Measurements from ENCODE around the gene WDR86. TPM values are rescaled to one million over a fixed set of nuclear protein-coding genes. Genes with fewer than 3 reads are reported as not detected.

WDR86 gene
- total RNA-seq, 1 experiment from 2014 or later, result 0.39 TPM

DNA sequence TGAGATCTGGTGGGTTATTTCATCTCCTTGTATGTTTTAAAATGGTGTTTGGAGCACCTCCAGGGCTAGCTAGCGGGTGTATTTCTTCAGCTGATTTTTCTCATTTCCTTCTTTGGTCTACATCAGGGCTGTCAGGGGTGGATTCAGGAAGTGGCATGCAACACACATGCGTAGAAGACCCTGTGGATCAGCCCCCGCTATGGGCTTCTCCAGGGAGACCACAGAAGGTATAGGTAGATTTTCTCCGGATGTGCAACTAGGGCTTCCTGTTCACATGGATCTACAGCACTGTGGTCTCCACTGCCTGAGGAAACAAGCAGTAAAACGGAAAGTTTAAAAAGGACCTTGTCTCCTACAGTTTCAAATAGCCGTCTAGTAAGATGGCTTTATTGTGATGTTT is 57.9 kb downstream of the WDR86 start:
- Histone ChIP-seq H3K36me3 (peaks cover 71% of the 10 kb centered on the region), H3K4me3 (no peak overlapping the region), H3K9me3 (replicated peaks) (no peaks in the 10 kb centered on the region), H3K27me3 (replicated peaks) (no peaks in the 10 kb centered on the region), H3K4me1 (replicated peaks) (peaks cover 3% of the 10 kb centered on the region; the same call in 1 of the 2 replicates), H3K27ac (no peak overlapping the region)
- no peak for DNase-seq (ENCODE audit: low read depth in 1 of 2, low spot score in 2 of 2)

DNA sequence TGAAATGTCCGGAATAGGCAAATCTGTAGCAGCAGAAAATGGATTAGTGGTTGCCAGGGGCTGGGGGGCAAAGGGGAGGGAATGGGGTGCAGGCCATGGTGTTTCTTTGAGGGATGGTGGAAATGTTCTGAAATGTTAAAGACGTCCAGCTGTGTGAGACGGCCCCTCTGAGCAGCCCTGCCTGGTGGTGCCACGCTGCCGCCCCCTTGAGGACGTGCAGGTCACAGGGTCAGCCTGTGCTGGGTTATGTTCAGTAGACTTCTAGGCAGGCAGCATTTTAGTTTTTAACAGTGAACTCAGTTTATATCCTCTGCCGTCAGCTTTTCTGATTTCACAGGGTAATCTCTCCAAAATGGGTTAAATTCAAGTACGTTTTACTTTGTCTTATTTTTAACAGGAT is 58.8 kb downstream of the WDR86 start:
- Histone ChIP-seq H3K27me3 (replicated peaks) (no peaks in the 10 kb centered on the region), H3K36me3 (peaks cover 67% of the 10 kb centered on the region), H3K9me3 (replicated peaks) (no peaks in the 10 kb centered on the region), H3K27ac (no peak overlapping the region), H3K4me3 (no peak overlapping the region), H3K4me1 (replicated peaks) (peaks cover 3% of the 10 kb centered on the region; the same call in 1 of the 2 replicates)
- no peak for DNase-seq (ENCODE audit: low read depth in 1 of 2, low spot score in 2 of 2)

DNA sequence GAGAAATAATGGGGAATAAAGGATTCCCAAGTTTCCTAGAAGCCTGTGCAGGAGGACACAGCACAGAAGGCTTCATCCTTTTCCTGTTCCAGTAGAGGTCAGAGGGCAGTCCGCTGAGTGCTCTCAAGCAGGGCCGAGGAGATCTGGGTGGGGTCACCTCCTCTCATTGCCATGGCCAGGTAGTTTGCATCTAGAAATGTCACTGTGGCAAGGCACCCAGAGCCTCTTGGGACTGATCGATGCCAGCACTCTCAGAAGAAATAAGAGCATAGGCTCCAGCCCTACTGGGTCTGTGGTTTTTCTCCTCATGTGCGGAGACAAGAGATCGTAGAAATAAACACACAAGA is 60.4 kb downstream of the WDR86 start:
- H3K4me1 ChIP-seq (replicated peaks), result peaks cover 3% of the 10 kb centered on the region; the same call in 1 of the 2 replicates
- DNase-seq (ENCODE audit: low read depth in 1 of 2, low spot score in 2 of 2), result no peak
- H3K27me3 ChIP-seq (replicated peaks), result no peaks in the 10 kb centered on the region
- H3K4me3 ChIP-seq, result no peak overlapping the region
- no peaks in the 10 kb centered on the region for H3K9me3 ChIP-seq (replicated peaks)
- peaks cover 65% of the 10 kb centered on the region for H3K36me3 ChIP-seq
- H3K27ac ChIP-seq, result no peak overlapping the region

DNA sequence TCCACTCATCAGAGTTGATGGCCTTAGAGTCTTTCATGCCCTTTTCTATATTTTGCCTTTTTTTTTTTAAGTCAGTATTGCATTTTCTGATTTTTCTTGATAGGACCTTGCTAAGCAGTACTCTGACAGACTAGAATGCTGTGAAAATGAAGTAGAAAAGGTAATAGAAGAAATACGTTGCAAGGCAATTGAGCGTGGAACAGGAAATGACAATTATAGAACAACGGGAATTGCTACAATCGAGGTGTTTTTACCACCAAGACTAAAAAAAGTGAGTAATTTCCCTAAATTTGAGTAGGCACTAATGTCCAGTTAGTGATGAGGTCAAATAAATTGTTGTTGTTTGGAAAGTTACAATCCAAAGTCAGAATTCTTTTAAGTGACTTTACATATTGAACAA is 60.9 kb downstream of the WDR86 start:
- H3K36me3 ChIP-seq, result peaks cover 65% of the 10 kb centered on the region
- no peak for DNase-seq (ENCODE audit: low read depth in 1 of 2, low spot score in 2 of 2)
- no peak overlapping the region for H3K27ac ChIP-seq
- H3K4me3 ChIP-seq, result no peak overlapping the region
- H3K27me3 ChIP-seq (replicated peaks), result no peaks in the 10 kb centered on the region
- no peaks in the 10 kb centered on the region for H3K9me3 ChIP-seq (replicated peaks)
- H3K4me1 ChIP-seq (replicated peaks), result peaks cover 3% of the 10 kb centered on the region; the same call in 1 of the 2 replicates

DNA sequence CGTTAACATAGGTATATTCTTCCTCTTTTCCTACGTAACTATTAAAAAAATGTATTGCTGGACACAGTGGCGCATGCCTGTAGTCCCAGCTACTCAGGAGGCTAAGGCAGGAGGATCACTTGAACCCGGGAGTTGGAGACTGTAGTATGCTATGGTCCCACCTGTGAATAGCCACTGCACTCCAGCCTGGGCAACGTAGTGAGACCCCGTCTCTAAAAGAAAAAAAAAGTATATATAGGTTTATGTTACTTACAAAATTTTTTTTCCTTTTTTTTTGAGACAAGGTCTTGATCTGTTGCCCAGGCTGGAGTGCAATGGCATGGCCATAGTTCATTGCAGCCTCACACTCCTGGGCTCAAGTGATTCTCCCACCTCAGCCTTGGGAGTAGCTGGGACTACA is 62.6 kb downstream of the WDR86 start:
- H3K27ac ChIP-seq, result no peak overlapping the region
- no peaks in the 10 kb centered on the region for H3K27me3 ChIP-seq (replicated peaks)
- DNase-seq (ENCODE audit: low read depth in 1 of 2, low spot score in 2 of 2), result no peak
- H3K36me3 ChIP-seq, result peaks cover 51% of the 10 kb centered on the region
- H3K9me3 ChIP-seq (replicated peaks), result no peaks in the 10 kb centered on the region
- peaks cover 8% of the 10 kb centered on the region; the same call in 1 of the 2 replicates for H3K4me1 ChIP-seq (replicated peaks)
- H3K4me3 ChIP-seq, result no peak overlapping the region

DNA sequence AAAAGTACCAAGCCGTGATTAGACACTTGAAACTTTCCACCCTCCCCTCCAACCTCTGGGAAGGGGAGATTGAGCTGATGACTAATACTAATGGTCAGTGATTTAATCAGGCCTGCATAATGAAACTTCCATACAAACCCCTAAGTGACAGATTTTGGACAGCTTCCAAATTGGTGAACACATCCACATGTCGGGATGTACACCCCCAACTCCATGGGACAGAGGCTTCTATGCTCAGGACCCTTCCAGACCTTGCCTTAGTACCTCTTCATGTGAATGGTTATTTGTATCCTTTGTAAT is 63.4 kb downstream of the WDR86 start:
- DNase-seq (ENCODE audit: low read depth in 1 of 2, low spot score in 2 of 2), result no peak
- Histone ChIP-seq H3K4me3 (no peak overlapping the region), H3K9me3 (replicated peaks) (no peaks in the 10 kb centered on the region), H3K4me1 (replicated peaks) (peaks cover 8% of the 10 kb centered on the region; the same call in 1 of the 2 replicates), H3K27me3 (replicated peaks) (no peaks in the 10 kb centered on the region), H3K36me3 (peaks cover 43% of the 10 kb centered on the region), H3K27ac (no peak overlapping the region)

DNA sequence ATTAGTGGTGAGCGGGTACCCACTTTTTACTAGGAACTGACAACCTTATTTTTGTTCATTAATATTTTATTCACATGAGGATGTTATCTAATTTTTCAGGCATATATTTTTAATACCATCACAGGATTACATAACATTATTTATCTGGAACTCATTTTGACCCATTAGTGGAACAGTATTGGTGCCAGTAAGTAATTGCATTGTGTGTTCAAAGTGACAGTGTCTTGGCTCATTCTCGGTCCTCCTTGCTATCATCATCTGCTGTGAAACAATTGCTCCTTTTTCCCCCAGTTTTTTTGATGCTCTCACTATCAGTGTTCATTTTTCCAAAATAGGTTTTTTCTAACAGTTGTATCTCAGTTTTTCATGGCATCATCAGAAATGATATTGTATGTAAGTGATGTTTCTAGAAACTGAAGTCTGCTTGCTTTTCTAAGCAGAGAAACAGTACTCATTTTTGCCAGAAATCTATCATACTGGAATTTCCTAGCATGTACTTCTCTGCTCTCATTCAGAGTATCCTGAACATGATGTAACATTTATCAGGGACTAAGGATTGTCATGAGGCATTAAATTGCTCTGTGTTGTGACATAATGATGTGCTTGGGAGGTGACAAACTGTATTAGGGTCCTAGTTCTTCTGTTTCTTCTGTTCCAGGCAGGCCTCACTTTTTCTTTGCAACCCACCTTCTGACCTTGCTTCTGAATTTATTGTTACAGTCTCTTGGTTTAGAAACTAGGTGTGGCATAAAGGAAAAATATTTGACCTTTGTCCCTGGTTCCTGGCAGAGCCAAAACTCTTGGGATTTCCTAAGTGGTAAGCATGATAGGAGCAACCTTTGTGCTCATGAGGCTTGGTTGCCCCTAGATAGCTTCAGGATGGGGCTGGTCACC is 64.0 kb downstream of the WDR86 start:
- no peak overlapping the region for H3K27ac ChIP-seq
- H3K27me3 ChIP-seq (replicated peaks), result no peaks in the 10 kb centered on the region
- H3K4me3 ChIP-seq, result no peak overlapping the region

DNA sequence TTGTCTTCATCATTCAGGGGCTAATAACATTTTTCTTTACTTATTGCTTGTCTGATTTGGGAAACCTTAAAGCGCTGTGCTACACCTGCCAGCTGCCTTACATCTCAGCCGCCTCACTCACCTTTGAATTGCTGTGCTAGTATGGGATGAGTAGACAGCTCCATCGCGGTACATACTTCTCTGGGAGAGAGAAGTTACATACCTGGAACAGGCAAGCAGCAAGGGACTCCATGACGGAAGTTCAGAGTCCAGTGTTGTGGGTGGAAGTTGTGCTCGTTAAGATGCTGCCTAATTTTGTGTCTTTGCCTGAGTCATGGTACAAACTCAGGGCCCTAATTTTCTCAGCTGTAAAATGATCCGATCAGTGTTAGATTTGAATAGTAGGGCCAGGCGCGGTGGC is 66.3 kb downstream of the WDR86 start:
- H3K27ac ChIP-seq, result no peak overlapping the region
- DNase-seq (ENCODE audit: low read depth in 1 of 2, low spot score in 2 of 2), result peak in 1 of 2 experiments; percentile 4
- no peaks in the 10 kb centered on the region for H3K27me3 ChIP-seq (replicated peaks)
- no peaks in the 10 kb centered on the region for H3K9me3 ChIP-seq (replicated peaks)
- H3K4me3 ChIP-seq, result no peak overlapping the region
- H3K36me3 ChIP-seq, result peaks cover 25% of the 10 kb centered on the region
- H3K4me1 ChIP-seq (replicated peaks), result peaks cover 8% of the 10 kb centered on the region; the same call in 1 of the 2 replicates

More for the DNA sequence above, 64.0 kb downstream of the WDR86 start:
- DNase-seq (ENCODE audit: low read depth in 1 of 2, low spot score in 2 of 2), result no peak
- H3K4me1 ChIP-seq (replicated peaks), result peaks cover 11% of the 10 kb centered on the region; the same call in 1 of the 2 replicates
- peaks cover 37% of the 10 kb centered on the region for H3K36me3 ChIP-seq
- H3K9me3 ChIP-seq (replicated peaks), result no peaks in the 10 kb centered on the region

DNA sequence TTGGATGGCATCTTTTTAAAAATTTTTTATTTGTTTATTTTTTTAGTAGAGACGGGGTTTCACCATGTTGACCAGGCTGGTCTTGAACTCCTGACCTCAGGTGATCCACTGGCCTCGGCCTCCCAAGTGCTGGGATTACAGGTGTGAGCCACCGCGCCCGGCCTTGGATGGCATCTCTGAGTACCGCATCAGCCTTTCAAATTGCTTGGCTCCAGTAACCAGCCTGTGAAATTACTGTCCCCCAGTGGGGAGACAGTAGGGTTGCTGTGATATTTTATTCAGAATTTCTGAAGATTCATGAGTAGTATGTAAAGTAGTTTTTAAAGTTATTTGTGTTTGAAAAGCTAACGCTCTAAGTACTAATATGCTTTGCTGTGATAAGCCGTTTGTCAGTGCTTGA is 67.0 kb downstream of the WDR86 start:
- Histone ChIP-seq H3K9me3 (replicated peaks) (no peaks in the 10 kb centered on the region), H3K27me3 (replicated peaks) (no peaks in the 10 kb centered on the region), H3K36me3 (peaks cover 21% of the 10 kb centered on the region), H3K27ac (no peak overlapping the region), H3K4me3 (peak overlapping the region; percentile 79), H3K4me1 (replicated peaks) (peaks cover 8% of the 10 kb centered on the region; the same call in 1 of the 2 replicates)
- DNase-seq (ENCODE audit: low read depth in 1 of 2, low spot score in 2 of 2), result peak; percentile 14 to 16

DNA sequence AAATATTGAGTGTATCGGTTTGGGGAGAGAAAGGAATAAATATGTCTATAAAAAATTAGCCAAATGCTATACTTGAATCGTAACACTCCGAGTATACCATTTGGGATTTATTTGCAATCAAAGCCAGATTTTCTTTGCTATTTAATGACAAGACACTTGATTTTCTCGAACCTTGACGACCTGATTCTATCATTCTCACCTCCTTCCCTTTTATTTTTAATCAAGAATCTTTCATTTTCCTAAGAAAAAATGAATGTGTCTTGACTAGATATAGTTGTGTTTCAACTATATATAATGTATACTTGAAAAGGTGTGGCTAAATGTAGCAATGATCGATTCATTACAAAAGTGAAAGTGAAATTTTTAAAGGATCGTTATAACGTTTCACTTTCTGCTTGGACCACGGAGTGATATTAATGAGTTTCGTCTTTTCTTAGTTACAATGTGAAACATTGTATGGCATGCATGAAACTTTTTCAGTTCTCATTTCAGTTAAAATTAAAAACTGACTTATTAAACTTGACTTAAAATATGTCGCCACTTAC is 67.7 kb downstream of the WDR86 start:
- Histone ChIP-seq H3K27ac (no peak overlapping the region), H3K36me3 (peaks cover 17% of the 10 kb centered on the region), H3K9me3 (replicated peaks) (no peaks in the 10 kb centered on the region), H3K27me3 (replicated peaks) (no peaks in the 10 kb centered on the region), H3K4me3 (peak overlapping the region; percentile 79), H3K4me1 (replicated peaks) (peaks cover 8% of the 10 kb centered on the region; the same call in 1 of the 2 replicates)
- peak in 1 of 2 experiments; percentile 14 for DNase-seq (ENCODE audit: low read depth in 1 of 2, low spot score in 2 of 2)

DNA sequence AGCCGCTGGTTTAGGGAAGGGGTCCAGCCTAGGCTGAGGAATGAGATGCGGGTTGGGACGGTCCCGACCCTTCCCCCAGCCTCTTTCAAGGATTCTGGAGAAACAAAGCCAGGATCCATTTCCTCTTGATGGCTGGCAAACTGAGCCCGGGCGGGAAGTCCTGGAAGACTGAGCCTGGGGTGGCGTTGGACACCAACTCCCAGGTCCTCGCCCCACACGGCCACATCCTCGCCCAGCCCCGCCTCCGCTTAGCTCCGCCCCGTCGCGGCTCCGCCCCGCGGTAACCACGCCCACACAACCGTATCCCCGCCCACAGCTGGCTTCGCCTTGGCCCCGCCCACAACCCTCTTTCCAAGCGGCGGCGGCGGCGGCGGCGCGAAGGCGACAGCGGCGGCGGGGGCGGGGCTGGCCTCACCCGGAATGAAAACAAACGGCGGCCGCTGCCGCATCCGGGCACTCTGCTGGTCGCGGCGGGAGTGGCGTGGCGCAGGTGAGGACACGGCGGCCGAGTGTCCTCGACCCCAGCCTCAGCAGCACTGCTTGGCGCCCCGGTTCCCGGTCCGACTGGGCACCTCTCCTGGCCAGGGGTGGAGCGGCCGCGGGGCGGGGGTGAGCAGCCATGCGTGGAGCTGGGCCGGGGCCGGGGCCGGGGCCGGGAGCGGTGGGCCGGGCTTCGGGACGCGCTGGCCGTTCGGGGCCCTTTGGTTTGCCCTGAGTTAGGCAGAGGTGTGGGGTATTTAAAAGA is 68.3 kb downstream of the WDR86 start, which contains the start of gene NUB1:
Gene NUB1 (plus strand): TSS at position 456 of the 745 bp plus-strand sequence. CDS start 3,538 bp downstream, outside the sequence.
- peaks cover 17% of the 10 kb centered on the region for H3K36me3 ChIP-seq
- H3K27me3 ChIP-seq (replicated peaks), result no peaks in the 10 kb centered on the region
- peaks cover 8% of the 10 kb centered on the region; the same call in 1 of the 2 replicates for H3K4me1 ChIP-seq (replicated peaks)
- peak within 1 kb of the TSS; percentile 79 for H3K4me3 ChIP-seq
- DNase-seq (ENCODE audit: low read depth in 1 of 2, low spot score in 2 of 2), result peak; percentile 90
- no peak within 1 kb of the TSS for H3K27ac ChIP-seq
- H3K9me3 ChIP-seq (replicated peaks), result no peaks in the 10 kb centered on the region

DNA sequence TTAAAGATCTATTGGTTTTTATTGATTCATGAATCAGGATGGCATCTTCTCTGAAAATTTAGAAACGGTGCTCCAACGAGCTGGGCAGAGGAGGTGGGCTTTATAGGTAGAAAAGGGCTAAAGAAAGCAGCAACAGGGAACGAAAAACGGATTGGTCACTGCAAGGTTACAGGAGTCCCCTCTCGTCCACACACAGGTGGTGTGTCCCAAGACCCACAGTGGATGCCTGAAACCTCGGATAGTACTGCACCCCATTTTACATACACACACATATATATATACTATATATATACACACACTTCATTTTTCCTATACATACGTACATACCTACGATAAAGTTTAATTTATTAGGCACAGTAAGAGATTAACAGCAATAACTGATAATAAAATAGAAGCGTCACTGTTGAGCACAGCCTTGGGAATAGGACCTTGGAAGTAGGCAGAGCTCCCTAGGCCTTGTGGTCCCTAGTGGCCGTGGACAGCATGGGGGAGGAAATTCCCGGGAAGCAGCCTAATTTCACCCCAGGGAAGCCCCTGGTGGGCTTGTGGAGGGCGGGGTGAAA is 69.0 kb downstream of the WDR86 start:
- DNase-seq (ENCODE audit: low read depth in 1 of 2, low spot score in 2 of 2), result peak in 1 of 2 experiments; percentile 9
- H3K27me3 ChIP-seq (replicated peaks), result no peaks in the 10 kb centered on the region
- H3K4me3 ChIP-seq, result peak overlapping the region; percentile 79
- peaks cover 10% of the 10 kb centered on the region for H3K36me3 ChIP-seq
- H3K4me1 ChIP-seq (replicated peaks), result peaks cover 8% of the 10 kb centered on the region; the same call in 1 of the 2 replicates
- H3K9me3 ChIP-seq (replicated peaks), result no peaks in the 10 kb centered on the region
- H3K27ac ChIP-seq, result no peak overlapping the region

DNA sequence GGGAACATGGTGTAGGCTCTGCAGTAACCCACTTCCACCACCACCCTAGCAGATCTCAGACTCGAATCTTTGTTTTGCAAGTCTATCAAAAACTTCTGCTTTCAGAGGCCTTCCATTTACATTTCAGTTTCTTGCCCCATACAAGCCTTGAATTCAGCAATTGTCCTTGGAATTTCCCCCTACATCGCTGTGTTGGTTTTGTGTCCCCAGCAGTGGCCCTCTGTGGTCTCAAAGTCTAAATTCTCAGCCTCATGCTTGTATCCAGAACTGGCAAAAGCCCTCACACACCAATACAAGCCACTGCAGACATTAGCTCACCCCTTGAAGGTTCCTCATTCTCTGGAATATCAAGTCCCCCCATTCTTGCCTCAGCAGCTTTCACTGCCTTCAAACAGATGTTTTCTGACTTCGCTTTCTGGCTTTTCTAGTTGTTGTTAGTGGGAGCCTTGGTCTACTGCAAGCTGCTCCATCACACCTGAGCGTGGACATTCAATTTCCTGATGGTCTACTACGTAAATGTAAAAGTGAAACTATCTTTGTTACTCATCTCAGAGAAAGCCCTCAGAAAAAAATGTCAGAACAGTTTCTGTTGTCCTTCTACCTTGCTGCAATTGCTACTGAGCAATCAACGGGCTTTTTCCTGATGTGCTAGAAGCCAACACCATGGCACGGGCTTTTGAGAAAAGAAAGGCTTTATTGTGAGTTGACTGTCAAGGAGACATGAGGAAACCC is 70.0 kb downstream of the WDR86 start:
- DNase-seq (ENCODE audit: low read depth in 1 of 2, low spot score in 2 of 2), result peak in 1 of 2 experiments; percentile 9
- Histone ChIP-seq H3K36me3 (0 out of 2 replicates have a peak, but pooled peaks cover 2% of the 10 kb centered on the region), H3K27me3 (replicated peaks) (no peaks in the 10 kb centered on the region), H3K4me3 (no peak overlapping the region), H3K4me1 (replicated peaks) (peaks cover 8% of the 10 kb centered on the region; the same call in 1 of the 2 replicates), H3K27ac (no peak overlapping the region), H3K9me3 (replicated peaks) (no peaks in the 10 kb centered on the region)
